Stimulated activated CD8-positive, alpha-beta memory T cell treated with anti-CD3 and anti-CD28 coated beads, Interleukin-15, amount 100 ng/mL, for 48 hours (primary cell): ENCODE measurements around the gene IKZF4.

Source experiments
- DNase-seq, 2 donors: peaks; one replicate each; pipeline ENCODE4 v3.0.0-alpha.2; 2020; ENCODE audit warnings: low read depth in 2 of 2

IKZF4 gene

DNA sequence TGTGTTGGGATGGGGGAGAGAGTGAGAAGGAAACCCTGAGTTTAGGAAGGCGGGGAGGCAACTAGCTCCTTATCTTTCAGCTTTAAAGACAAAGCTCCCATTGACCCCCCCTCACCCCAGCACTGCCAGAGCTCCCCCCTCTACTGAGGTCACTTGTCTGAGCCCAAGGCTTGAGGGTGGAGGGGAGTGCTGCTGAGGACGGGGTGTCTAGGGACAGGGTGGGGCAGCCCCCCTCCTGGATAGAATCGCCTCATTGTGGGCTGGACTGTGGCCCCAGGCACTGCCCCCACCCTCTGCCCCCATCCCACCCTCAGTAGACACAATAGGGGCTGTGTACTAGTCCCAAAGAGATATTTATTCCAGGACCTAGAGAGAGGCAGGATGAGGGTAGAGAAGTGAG lies 62.1 kb downstream of the IKZF4 start:
- no peak for DNase-seq

GRCh38 chr12:56084958-56085543 lies 64.2 kb downstream of the IKZF4 start:
- peak in 1 of 2 donors; percentile 22 for DNase-seq

GRCh38 chr12:56086096-56086495 lies 65.3 kb downstream of the IKZF4 start:
- no peak for DNase-seq

GRCh38 chr12:56086608-56087007 lies 65.8 kb downstream of the IKZF4 start:
- no peak for DNase-seq

- DNase-seq: no peak
These were observed 66.4 kb downstream of the IKZF4 start for GRCh38 chr12:56087220-56087619.
